HG03139 (cell line): ENCODE results near the gene KIF2C.
"Not testable (repeated sequence)": the region's sequence is repeated elsewhere in the genome, so short reads cannot be mapped to it uniquely, and the experiment has no call there.

Source experiments
- ATAC-seq: cut with Tn5 transposase; IDR thresholded peaks from one replicate; pipeline ENCODE4 v1.9.1; 2021; ENCODE audit not compliant: unreplicated experiment

The KIF2C gene

DNA sequence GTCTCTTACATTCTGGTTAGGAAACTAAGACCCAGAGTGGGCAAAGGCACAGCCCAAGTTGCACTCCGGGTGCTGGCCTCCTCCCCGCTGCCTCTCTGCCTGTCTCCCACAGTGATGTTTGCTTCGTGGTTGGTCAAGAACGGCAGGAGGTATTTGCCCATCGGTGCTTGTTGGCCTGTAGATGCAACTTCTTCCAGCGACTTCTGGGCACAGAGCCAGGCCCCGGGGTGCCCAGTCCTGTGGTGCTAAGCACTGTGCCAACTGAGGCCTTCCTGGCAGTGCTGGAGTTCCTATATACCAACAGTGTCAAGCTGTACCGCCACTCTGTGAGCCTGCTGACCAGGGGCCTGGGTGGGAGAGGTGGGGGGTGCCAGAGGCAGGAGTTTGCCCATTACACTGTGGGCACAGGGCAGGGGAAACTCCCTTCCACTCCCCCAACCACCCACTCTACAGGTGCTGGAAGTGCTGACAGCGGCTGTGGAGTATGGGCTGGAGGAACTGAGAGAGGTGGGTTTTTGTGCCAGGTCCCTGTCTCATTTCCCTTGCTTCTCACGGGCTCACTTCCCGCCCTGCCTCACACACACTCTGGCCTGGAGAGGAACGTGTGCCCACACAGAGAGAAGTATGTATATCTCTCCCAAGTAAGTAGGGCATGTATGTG, 70.6 kb downstream of the KIF2C start:
- no peak for ATAC-seq

DNA sequence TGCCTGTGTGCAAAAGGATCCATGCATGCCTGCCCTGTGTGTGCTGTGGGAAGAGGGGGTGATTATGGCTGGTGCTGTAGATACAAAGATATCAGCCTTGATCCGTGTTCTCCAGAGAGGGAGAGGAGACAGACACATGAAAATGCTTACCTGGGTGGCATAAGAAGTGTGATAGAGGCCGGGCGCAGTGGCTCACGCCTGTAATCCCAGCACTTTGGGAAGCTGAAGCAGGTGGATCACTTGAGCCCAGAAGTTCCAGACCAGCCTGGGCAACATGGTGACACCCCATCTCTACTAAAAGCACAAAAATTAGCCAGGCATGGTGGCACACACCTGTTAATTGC, 71.1 kb downstream of the KIF2C start:
- not testable (repeated sequence) for ATAC-seq

DNA sequence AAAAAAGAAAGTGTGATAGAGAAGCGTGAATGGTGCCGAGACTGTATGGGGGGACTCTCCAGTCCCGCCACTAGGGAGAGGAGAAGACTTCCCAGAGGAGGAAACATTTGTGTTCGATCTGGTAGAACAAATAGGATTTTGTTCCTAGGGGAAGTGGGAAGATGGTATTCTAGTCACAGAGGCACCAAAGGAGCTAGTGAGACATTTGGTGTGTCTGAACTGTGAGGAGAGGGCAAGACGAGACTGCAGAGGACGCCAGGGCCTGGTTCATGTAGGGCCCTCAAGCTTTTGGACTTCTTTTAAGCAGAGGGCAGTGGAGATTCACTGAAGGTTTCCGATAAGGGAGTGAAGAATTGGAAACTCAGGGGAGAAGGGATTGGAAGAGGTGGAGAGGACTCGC, 71.6 kb downstream of the KIF2C start:
- no peak for ATAC-seq

DNA sequence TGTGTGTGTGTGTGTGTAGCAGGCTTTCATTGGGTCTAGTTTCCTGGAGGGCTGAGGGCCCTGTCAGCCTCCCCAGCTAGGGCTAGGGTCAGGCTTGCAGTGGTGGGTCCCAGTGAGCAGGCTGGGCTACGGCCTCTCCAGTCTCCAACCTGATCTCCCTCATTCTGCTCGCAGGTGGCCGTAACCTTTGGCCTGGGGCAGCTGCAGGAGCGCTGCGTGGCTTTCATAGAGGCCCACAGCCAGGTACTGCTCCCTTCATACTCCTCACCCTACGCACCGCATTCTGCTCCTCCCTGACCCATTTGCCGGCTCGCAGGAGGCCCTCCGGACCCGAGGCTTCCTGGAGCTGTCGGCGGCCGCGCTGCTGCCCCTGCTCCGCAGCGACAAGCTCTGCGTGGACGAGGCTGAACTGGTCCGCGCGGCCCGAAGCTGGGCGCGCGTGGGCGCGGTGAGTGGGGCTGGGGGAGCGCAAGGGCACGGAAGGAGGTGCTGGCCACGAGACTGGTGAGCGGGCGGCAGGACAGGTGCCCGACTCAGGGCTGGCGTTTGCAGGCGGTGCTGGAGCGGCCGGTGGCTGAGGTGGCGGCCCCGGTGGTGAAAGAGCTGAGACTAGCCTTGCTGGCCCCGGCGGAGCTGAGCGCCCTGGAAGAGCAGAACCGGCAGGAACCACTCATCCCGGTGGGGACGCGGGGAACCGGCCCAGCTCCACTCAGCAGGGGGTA, 73.3 kb downstream of the KIF2C start:
- ATAC-seq = no peak

DNA sequence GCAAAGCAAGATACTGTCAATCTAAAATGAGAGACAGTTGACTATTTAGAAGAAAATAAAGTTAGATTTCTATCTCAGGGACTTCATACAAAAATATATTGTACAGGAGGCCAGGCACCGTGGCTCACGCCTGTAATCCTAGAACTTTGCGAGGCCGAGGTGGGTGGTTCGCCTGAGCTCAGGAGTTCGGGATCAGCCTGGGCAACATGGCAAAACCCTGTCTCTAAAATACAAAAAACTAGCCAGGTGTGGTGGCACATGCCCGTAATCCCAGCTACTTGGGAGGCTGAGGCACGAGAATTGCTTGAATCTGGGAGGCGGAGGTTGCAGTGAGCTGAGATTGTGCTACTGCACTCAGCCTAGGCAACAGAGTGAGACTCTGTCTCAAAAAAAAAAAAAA, 76.3 kb downstream of the KIF2C start:
- ATAC-seq = not testable (repeated sequence)

DNA sequence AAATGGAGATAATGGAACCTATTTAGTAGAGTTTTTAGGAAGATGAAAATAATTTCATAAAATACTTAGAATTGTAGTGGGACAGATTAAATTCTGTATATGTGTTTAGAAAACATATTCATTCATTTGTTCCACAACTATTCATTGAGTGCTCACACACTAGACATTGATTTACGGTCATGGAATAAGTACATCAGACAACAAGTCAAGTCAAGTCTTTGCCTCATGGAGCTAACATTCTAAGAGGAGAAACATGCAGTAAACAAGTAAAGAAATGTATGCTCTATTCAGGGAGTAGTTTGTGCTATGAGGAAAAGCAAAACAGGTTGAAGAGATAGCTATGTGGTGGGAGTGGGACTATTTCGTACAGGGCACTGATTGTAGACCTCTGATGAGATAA, 77.7 kb downstream of the KIF2C start:
- no peak for ATAC-seq
